GM18861 (cell line): Measurements from ENCODE around the gene ELFN1.

Experiments used
- ATAC-seq: cut with Tn5 transposase; IDR thresholded peaks from one replicate; pipeline ENCODE4 v1.9.1; 2021; ENCODE audit not compliant: unreplicated experiment

Gene ELFN1

GRCh38 chr7:1739593-1739992, 69.5 kb downstream of the ELFN1 start:
- ATAC-seq, result no peak

- no peak for ATAC-seq
Observed at GRCh38 chr7:1740214-1740613, 70.1 kb downstream of the ELFN1 start.

- no peak for ATAC-seq
Observed at GRCh38 chr7:1741246-1741645, 71.2 kb downstream of the ELFN1 start.

GRCh38 chr7:1741751-1742554, 71.9 kb downstream of the ELFN1 start:
- no peak for ATAC-seq

GRCh38 chr7:1742555-1743303, 72.7 kb downstream of the ELFN1 start:
- no peak for ATAC-seq

- ATAC-seq, result no peak
Observed at GRCh38 chr7:1743481-1744230, 73.6 kb downstream of the ELFN1 start.

- ATAC-seq, result no peak
Observed at GRCh38 chr7:1744296-1745017, 74.4 kb downstream of the ELFN1 start.

GRCh38 chr7:1745018-1745532, 75.0 kb downstream of the ELFN1 start:
- no peak for ATAC-seq

- ATAC-seq, result no peak
Observed at GRCh38 chr7:1745576-1746490, 75.8 kb downstream of the ELFN1 start.

- ATAC-seq, result no peak
Observed at GRCh38 chr7:1746491-1746975, 76.5 kb downstream of the ELFN1 start.

- ATAC-seq, result no peak
Observed at GRCh38 chr7:1747004-1747801, 77.1 kb downstream of the ELFN1 start.

GRCh38 chr7:1748076-1748838, 78.2 kb downstream of the ELFN1 start:
- ATAC-seq, result no peak

- ATAC-seq, result no peak
Observed at GRCh38 chr7:1748839-1749173, 78.7 kb downstream of the ELFN1 start.

GRCh38 chr7:1749351-1749863, 79.3 kb downstream of the ELFN1 start:
- no peak for ATAC-seq

- ATAC-seq, result no peak
Observed at GRCh38 chr7:1749864-1750466, 79.9 kb downstream of the ELFN1 start.

GRCh38 chr7:1750541-1751021, 80.5 kb downstream of the ELFN1 start:
- ATAC-seq, result no peak

- no peak for ATAC-seq
Observed at GRCh38 chr7:1752111-1752510, 82.0 kb downstream of the ELFN1 start.
